ENCODE results near the gene FILIP1L. TPM values are rescaled to one million over a fixed set of nuclear protein-coding genes. Genes with fewer than 3 reads are reported as not detected.

Gene FILIP1L
- total RNA-seq, 4 donors from 2014 or later: 113 to 149 (median 122) TPM

GRCh38 chr3:100029689-100030088 is 84.6 kb downstream of the FILIP1L start:
- WGBS, 2 donors (ENCODE audit: low coverage in 1 of 2): 27 to 46% methylated on average over 2 of the region's 2 CpGs
- TF ChIP-seq CTCF (IDR thresholded peaks at IDR 0.05): no peak
- TF ChIP-seq POLR2A (IDR thresholded peaks at IDR 0.05): no peak
- TF ChIP-seq EP300 (IDR thresholded peaks at IDR 0.05): no peak
- no peak for TF ChIP-seq POLR2AphosphoS5 (IDR thresholded peaks at IDR 0.05)
- peaks cover 0 to 52% (median 7%) of the 10 kb centered on the region in 3 donors for H3K4me1 ChIP-seq
- no peaks in the 10 kb centered on the region for H3K27me3 ChIP-seq
- H3K9me3 ChIP-seq: no peaks in the 10 kb centered on the region
- ATAC-seq: no peak
- no peaks in the 10 kb centered on the region for H3K36me3 ChIP-seq
- H3K4me3 ChIP-seq: no peak overlapping the region
- H3K27ac ChIP-seq: peak overlapping the region in 1 of 4 donors; percentile 22

- 91 to 100% methylated on average over 1 of the region's 1 CpG for WGBS, 2 donors (ENCODE audit: low coverage in 1 of 2)
- no peaks in the 10 kb centered on the region for H3K9me3 ChIP-seq
- H3K27me3 ChIP-seq: no peaks in the 10 kb centered on the region
- H3K4me1 ChIP-seq: peaks cover 0 to 52% (median 13%) of the 10 kb centered on the region in 3 donors
- no peak overlapping the region for H3K4me3 ChIP-seq
- no peak for ATAC-seq
- TF ChIP-seq CTCF (IDR thresholded peaks at IDR 0.05) (no peak), EP300 (IDR thresholded peaks at IDR 0.05) (no peak), POLR2AphosphoS5 (IDR thresholded peaks at IDR 0.05) (no peak), POLR2A (IDR thresholded peaks at IDR 0.05) (no peak)
- no peaks in the 10 kb centered on the region for H3K36me3 ChIP-seq
- no peak overlapping the region for H3K27ac ChIP-seq
These were observed 85.2 kb downstream of the FILIP1L start for GRCh38 chr3:100029052-100029451.

DNA sequence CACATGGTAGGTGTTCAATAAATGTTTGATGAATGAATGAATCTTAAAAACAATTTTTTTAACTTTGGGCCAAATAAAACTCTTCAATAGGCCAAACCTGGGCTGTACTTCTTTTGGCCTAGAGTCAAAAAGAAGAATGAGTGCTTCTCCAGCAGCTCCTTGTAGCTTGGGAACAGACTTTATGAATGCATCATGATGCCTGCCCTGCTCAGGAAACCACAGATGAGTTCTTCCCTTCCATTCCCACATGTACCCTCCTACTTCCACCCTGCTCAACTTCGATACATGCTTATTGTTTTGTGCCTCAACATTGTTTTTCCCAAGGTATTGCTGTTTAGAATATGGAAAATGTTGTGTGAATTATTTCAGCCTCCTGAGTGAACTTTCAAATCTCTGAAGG is 87.0 kb downstream of the FILIP1L start:
- no peak for ATAC-seq
- H3K36me3 ChIP-seq: no peaks in the 10 kb centered on the region
- H3K27ac ChIP-seq: peak overlapping the region in 2 of 4 donors; percentile 6 to 68
- H3K4me3 ChIP-seq: no peak overlapping the region
- TF ChIP-seq EP300 (IDR thresholded peaks at IDR 0.05) (no peak), POLR2AphosphoS5 (IDR thresholded peaks at IDR 0.05) (no peak), POLR2A (IDR thresholded peaks at IDR 0.05) (no peak), CTCF (IDR thresholded peaks at IDR 0.05) (no peak)
- no peaks in the 10 kb centered on the region for H3K9me3 ChIP-seq
- WGBS, 2 donors (ENCODE audit: low coverage in 1 of 2): 76% methylated on average over 1 of the region's 1 CpG; no CpG with 5 or more reads in 1 of the 2 donors
- no peaks in the 10 kb centered on the region for H3K27me3 ChIP-seq
- H3K4me1 ChIP-seq: peaks cover 0 to 52% (median 14%) of the 10 kb centered on the region in 3 donors

DNA sequence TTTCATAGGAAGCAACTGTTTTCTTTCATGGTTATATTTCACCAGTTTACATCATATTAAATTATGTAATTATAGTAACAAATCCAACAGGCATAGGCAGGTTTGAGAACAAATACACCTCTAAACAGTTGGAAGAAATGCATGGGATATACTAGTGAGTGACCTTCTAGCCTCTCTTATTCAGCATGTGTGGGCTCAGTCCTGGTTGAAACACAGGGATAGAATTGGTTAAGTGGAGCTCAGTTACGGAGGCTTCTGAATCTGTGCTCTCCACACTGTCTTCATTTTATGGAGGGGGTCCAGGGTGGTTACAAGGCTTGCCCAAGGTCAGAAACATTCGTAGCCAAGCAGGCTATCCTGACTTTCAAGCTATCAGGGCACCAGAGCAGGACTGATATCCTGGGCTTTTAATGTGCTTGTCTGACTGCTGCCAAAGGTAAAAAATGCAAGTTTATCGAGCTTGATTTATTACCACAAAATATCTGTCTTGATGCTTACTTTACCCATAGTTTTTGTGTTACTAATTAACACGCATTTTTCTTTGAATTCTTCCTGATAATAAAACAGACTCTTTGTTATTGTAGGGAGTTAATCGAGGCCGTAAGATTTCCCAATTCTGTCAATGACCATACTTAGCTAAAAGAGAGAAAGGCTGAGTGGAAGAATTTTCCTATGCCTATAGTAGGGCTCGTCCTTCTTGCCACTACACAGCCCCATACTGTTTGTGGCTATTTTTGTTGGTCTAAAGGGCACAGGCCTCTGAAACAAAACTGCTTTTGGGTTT is 89.6 kb downstream of the FILIP1L start:
- H3K27me3 ChIP-seq: no peaks in the 10 kb centered on the region
- peak overlapping the region; percentile 55 to 76 (median 69) for H3K27ac ChIP-seq
- H3K4me3 ChIP-seq: no peak overlapping the region
- H3K9me3 ChIP-seq: no peaks in the 10 kb centered on the region
- H3K4me1 ChIP-seq: peaks cover 3 to 64% (median 16%) of the 10 kb centered on the region in 3 donors
- no peaks in the 10 kb centered on the region for H3K36me3 ChIP-seq
- TF ChIP-seq POLR2AphosphoS5 (IDR thresholded peaks at IDR 0.05): peak; percentile 16
- no peak for TF ChIP-seq CTCF (IDR thresholded peaks at IDR 0.05)
- no peak for TF ChIP-seq POLR2A (IDR thresholded peaks at IDR 0.05)
- ATAC-seq: no peak
- 28% methylated on average over 7 of the region's 7 CpGs for WGBS, 2 donors (ENCODE audit: low coverage in 1 of 2)

DNA sequence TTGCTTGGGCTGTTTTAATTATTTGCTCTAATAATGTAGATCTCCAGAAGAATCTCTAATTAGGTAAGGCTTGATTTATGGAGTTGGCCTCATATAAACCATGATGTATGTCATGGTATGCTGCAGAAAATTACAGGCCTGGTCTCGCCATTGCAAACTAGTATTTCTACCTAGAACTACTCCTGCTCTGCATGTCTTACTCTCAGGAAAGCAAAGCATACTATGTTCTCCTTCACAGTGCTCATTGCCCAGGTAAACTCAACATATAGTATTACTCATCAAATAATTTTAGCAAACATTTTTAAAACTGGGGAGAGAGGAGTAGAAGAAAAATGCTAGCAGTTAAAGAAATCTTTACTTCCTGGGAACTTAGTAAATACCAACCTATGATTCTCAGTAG is 90.7 kb downstream of the FILIP1L start:
- Histone ChIP-seq H3K27ac (peak overlapping the region; percentile 63 to 76 (median 69)), H3K4me1 (peaks cover 3 to 60% (median 16%) of the 10 kb centered on the region in 3 donors), H3K9me3 (no peaks in the 10 kb centered on the region), H3K36me3 (no peaks in the 10 kb centered on the region), H3K27me3 (no peaks in the 10 kb centered on the region), H3K4me3 (no peak overlapping the region)
- WGBS, 2 donors (ENCODE audit: low coverage in 1 of 2): 75 to 89% methylated on average over 1 of the region's 1 CpG
- TF ChIP-seq EP300 (IDR thresholded peaks at IDR 0.05) (no peak), POLR2AphosphoS5 (IDR thresholded peaks at IDR 0.05) (no peak), POLR2A (IDR thresholded peaks at IDR 0.05) (no peak), CTCF (IDR thresholded peaks at IDR 0.05) (no peak)
- no peak for ATAC-seq
